ENCODE measurements around the gene CPEB3.

DNA sequence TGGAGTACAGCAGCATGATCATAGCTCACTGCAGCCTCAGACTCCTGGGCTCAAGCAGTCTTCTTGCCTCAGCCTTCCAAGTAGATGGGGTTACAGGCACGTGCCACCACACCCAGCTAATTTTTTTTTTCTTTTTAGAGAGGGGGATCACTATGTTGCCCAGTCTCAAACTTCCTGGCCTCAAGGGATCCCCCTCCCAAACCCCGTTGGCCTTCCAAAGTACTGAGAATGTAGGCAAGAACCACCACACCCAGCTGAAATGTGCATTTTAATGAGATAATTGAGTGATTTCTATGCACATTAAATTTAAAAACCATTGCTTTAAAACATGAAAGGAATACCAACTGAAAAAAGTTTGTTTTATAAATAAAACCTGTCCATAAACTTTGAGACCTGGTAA, 25.7 kb upstream of the CPEB3 start:
- TF ChIP-seq, protein P1, sequence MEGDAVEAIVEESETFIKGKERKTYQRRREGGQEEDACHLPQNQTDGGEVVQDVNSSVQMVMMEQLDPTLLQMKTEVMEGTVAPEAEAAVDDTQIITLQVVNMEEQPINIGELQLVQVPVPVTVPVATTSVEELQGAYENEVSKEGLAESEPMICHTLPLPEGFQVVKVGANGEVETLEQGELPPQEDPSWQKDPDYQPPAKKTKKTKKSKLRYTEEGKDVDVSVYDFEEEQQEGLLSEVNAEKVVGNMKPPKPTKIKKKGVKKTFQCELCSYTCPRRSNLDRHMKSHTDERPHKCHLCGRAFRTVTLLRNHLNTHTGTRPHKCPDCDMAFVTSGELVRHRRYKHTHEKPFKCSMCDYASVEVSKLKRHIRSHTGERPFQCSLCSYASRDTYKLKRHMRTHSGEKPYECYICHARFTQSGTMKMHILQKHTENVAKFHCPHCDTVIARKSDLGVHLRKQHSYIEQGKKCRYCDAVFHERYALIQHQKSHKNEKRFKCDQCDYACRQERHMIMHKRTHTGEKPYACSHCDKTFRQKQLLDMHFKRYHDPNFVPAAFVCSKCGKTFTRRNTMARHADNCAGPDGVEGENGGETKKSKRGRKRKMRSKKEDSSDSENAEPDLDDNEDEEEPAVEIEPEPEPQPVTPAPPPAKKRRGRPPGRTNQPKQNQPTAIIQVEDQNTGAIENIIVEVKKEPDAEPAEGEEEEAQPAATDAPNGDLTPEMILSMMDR (IDR thresholded peaks at IDR 0.05; ENCODE audit: extremely low read depth in 1 of 2, insufficient read depth in 1 of 2, low read depth in 1 of 2, low read length in 2 of 2): no peak
- TF ChIP-seq POLR2A (IDR thresholded peaks at IDR 0.05; ENCODE audit: low read depth, low read length): no peak
- TF ChIP-seq EZH2 (IDR thresholded peaks at IDR 0.05; ENCODE audit: borderline replicate concordance, low read depth, low read length, severe bottlenecking): no peak
- no peak for TF ChIP-seq POLR2AphosphoS5 (IDR thresholded peaks at IDR 0.05; ENCODE audit: insufficient read depth, low read depth, low read length)
- no peak for TF ChIP-seq MYC (IDR thresholded peaks at IDR 0.05; ENCODE audit: low read depth, low read length)
- TF ChIP-seq FOS (IDR thresholded peaks at IDR 0.05; ENCODE audit: borderline replicate concordance, insufficient read depth, low read length): no peak
- no peak for TF ChIP-seq GATA2 (IDR thresholded peaks at IDR 0.05; ENCODE audit: insufficient read depth, insufficient read length, low read depth, low read length)
- TF ChIP-seq, protein P2, sequence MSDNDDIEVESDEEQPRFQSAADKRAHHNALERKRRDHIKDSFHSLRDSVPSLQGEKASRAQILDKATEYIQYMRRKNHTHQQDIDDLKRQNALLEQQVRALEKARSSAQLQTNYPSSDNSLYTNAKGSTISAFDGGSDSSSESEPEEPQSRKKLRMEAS (IDR thresholded peaks at IDR 0.05; ENCODE audit: insufficient read depth, insufficient read length): no peak
- no peak for TF ChIP-seq JUN (IDR thresholded peaks at IDR 0.05; ENCODE audit: borderline replicate concordance, insufficient read depth, insufficient read length, low read depth)

Data from endothelial cell of umbilical vein (primary cell).